Astrocyte (in vitro differentiated cells and primary cell): ENCODE results near the gene DPP7.

Source experiments
- CTCF ChIP-seq: IDR thresholded peaks from 2 replicates; pipeline ENCODE4 v1.5.1; 2011; ENCODE audit warnings: low read depth, mild to moderate bottlenecking, inconsistent platforms, low read length, moderate library complexity; ENCODE audit not compliant: insufficient read depth
- EZH2 ChIP-seq: IDR thresholded peaks from 2 replicates; pipeline ENCODE4 v1.6.1; 2012; ENCODE audit warnings: mild to moderate bottlenecking, low read length, inconsistent platforms; ENCODE audit not compliant: insufficient read depth

- TF ChIP-seq CTCF (no peak), EZH2 (peak; percentile 2)
Measured at GRCh38 chr9:137139468-137140150, 25.1 kb upstream of the DPP7 start.
